HG03460 (cell line): ENCODE measurements around the gene PLRG1.
"Not testable (repeated sequence)": the region's sequence is repeated elsewhere in the genome, so short reads cannot be mapped to it uniquely, and the experiment has no call there.

Source experiments
- ATAC-seq: cut with Tn5 transposase; IDR thresholded peaks from one replicate; pipeline ENCODE4 v1.9.1; 2021; ENCODE audit not compliant: unreplicated experiment

The PLRG1 gene

GRCh38 chr4:154549894-154550790 lies at the start of gene PLRG1:
Gene PLRG1 (minus strand): TSS chr4:154550400. CDS start chr4:154550308, 92 bp downstream.
- ATAC-seq = peak; percentile 98

GRCh38 chr4:154597798-154598774 lies 47.9 kb upstream of the PLRG1 start:
- no peak for ATAC-seq

- ATAC-seq = not testable (repeated sequence)
These were observed 47.1 kb upstream of the PLRG1 start for GRCh38 chr4:154597281-154597680.

- no peak for ATAC-seq
These were observed 45.6 kb upstream of the PLRG1 start for GRCh38 chr4:154595807-154596206.

- ATAC-seq = not testable (repeated sequence)
These were observed 44.1 kb upstream of the PLRG1 start for GRCh38 chr4:154594343-154594742.

- no peak for ATAC-seq
These were observed 43.7 kb upstream of the PLRG1 start for GRCh38 chr4:154593868-154594267.

GRCh38 chr4:154591890-154592289 lies 41.7 kb upstream of the PLRG1 start:
- ATAC-seq = no peak

GRCh38 chr4:154590329-154591006 lies 40.3 kb upstream of the PLRG1 start, which contains the start of gene FGA:
Gene FGA (minus strand): TSS chr4:154590742. CDS start chr4:154590687, 55 bp downstream.
- ATAC-seq = no peak

- no peak for ATAC-seq
These were observed 39.3 kb upstream of the PLRG1 start for GRCh38 chr4:154589296-154590197.

- ATAC-seq = no peak
These were observed 38.0 kb upstream of the PLRG1 start for GRCh38 chr4:154588198-154588597.

- no peak for ATAC-seq
These were observed 36.3 kb upstream of the PLRG1 start for GRCh38 chr4:154586296-154587033.

GRCh38 chr4:154585369-154586018 lies 35.3 kb upstream of the PLRG1 start:
- no peak for ATAC-seq

GRCh38 chr4:154584259-154584658 lies 34.1 kb upstream of the PLRG1 start:
- no peak for ATAC-seq

GRCh38 chr4:154583677-154584076 lies 33.5 kb upstream of the PLRG1 start:
- ATAC-seq = no peak

GRCh38 chr4:154583230-154583629 lies 33.0 kb upstream of the PLRG1 start:
- ATAC-seq = no peak

GRCh38 chr4:154582723-154583122 lies 32.5 kb upstream of the PLRG1 start:
- no peak for ATAC-seq

- ATAC-seq = no peak
These were observed 29.7 kb upstream of the PLRG1 start for GRCh38 chr4:154579927-154580326.

- ATAC-seq = no peak
These were observed 28.7 kb upstream of the PLRG1 start for GRCh38 chr4:154578919-154579318.

- ATAC-seq = no peak
These were observed 27.1 kb upstream of the PLRG1 start for GRCh38 chr4:154577324-154577723.
